GM12878 (cell line): ENCODE results near the gene RAPGEF1. TPM values are rescaled to one million over a fixed set of nuclear protein-coding genes. Genes with fewer than 3 reads are reported as not detected.

Experiments used
- BCL11A ChIP-seq: IDR thresholded peaks from 2 replicates; pipeline ENCODE4 v1.6.1; 2011; ENCODE audit warnings: low read depth, low read length
- EED ChIP-seq: sonication (generic); IDR thresholded peaks from 2 replicates; pipeline ENCODE4 v1.6.1; 2016; ENCODE audit warnings: antibody characterized with exemption, low read depth
- GABPA ChIP-seq: IDR thresholded peaks from 2 replicates; pipeline ENCODE4 v1.6.1; 2014; ENCODE audit warnings: antibody characterized with exemption, low read depth, mild to moderate bottlenecking, inconsistent platforms
- HCFC1 ChIP-seq: fragments of 150-350 bp; IDR thresholded peaks from 2 replicates; pipeline ENCODE4 v1.6.1; 2014; ENCODE audit warnings: low read length
- JUNB ChIP-seq: IDR thresholded peaks from 2 replicates; pipeline ENCODE4 v1.6.1; 2016; ENCODE audit warnings: antibody characterized with exemption, mild to moderate bottlenecking
- JUND ChIP-seq: IDR thresholded peaks from 2 replicates; pipeline ENCODE4 v1.6.1; 2012; ENCODE audit warnings: low read depth, mild to moderate bottlenecking, low read length, improper control_type of control experiment, moderate library complexity
- MTA3 ChIP-seq: IDR thresholded peaks from 2 replicates; pipeline ENCODE4 v1.6.1; 2012; ENCODE audit warnings: low read length, inconsistent platforms, borderline replicate concordance
- NBN ChIP-seq: fragments of 450-650 bp; IDR thresholded peaks from 2 replicates; pipeline ENCODE4 v1.6.1; 2016
- PAX5 ChIP-seq: IDR thresholded peaks from 2 replicates; pipeline ENCODE4 v1.6.1; 2011; ENCODE audit warnings: low read depth, low read length, borderline replicate concordance
- PAX8 ChIP-seq: fragments of 450-650 bp; IDR thresholded peaks from 2 replicates; pipeline ENCODE4 v1.6.1; 2017; ENCODE audit warnings: mild to moderate bottlenecking, moderate library complexity
- POLR2AphosphoS5 ChIP-seq: IDR thresholded peaks from 2 replicates; pipeline ENCODE4 v1.6.1; 2011; ENCODE audit warnings: mild to moderate bottlenecking, low read length, inconsistent platforms
- SMAD5 ChIP-seq: IDR thresholded peaks from 2 replicates; pipeline ENCODE4 v1.6.1; 2016; ENCODE audit warnings: antibody characterized with exemption, low read depth
- SP1 ChIP-seq: IDR thresholded peaks from one replicate; pipeline ENCODE4 v1.6.1; 2011; ENCODE audit warnings: low read depth, low read length
- SREBF2 ChIP-seq: IDR thresholded peaks from 2 replicates; pipeline ENCODE4 v1.6.1; 2012; ENCODE audit warnings: mild to moderate bottlenecking, low read length
- STAT3 ChIP-seq: IDR thresholded peaks from 2 replicates; pipeline ENCODE4 v1.6.1; 2011; ENCODE audit warnings: low read depth, low read length, improper control_type of control experiment
- TBL1XR1 ChIP-seq: IDR thresholded peaks from 2 replicates; pipeline ENCODE4 v1.6.1; 2012; ENCODE audit warnings: low read depth, low read length, improper control_type of control experiment
- polyA plus RNA-seq, 11 experiments: library from polyadenylated mRNA; depleted of rRNA in 4 of 11; unstranded in 6 of 11; stranded (reverse) in 5 of 11; fragments of >200 nt; fragmentation: Nextera tagmentation in 4 of 11; fragmentation: Illumina TruSeq in 1 of 11; extraction: Ambion mirVana in 4 of 11; extraction: Trizol in 1 of 11; gene quantifications; 1 replicate in 1 of 11; 2 replicates in 10 of 11; pipeline versions ENCODE4 v1.2.1 to v1.2.3, GENCODE V29; 2011 to 2016; ENCODE audit warnings: inconsistent platforms in 2 of 11, missing spikeins in 2 of 11, low read depth in 1 of 11
- total RNA-seq, 4 experiments: library from RNA; depleted of rRNA in 3 of 4; stranded (reverse); fragments of >200 nt in 3 of 4; fragmentation: Illumina TruSeq in 1 of 4; extraction: Trizol in 1 of 4; gene quantifications; 2 replicates each; pipeline versions ENCODE4 v1.2.1 to v1.2.3, GENCODE V29; 2013 to 2021
- TF ChIP-seq, protein P1 (sequence below): fragments of 450-650 bp; IDR thresholded peaks from 2 replicates; pipeline ENCODE4 v1.6.1; 2018; ENCODE audit warnings: mild to moderate bottlenecking, low read depth, moderate library complexity; ENCODE audit not compliant: partially characterized antibody
- TF ChIP-seq, protein P2 (sequence below): IDR thresholded peaks from 2 replicates; pipeline ENCODE4 v1.6.1; 2012; ENCODE audit warnings: low read length, inconsistent platforms
- TF ChIP-seq, protein P3 (sequence below): IDR thresholded peaks from 2 replicates; pipeline ENCODE4 v1.6.1; 2012; ENCODE audit warnings: improper control_type of control experiment, low read depth, low read length; ENCODE audit not compliant: insufficient replicate concordance
- TF ChIP-seq, protein P4 (sequence below): fragments of 450-650 bp; IDR thresholded peaks from 2 replicates; pipeline ENCODE4 v1.6.1; 2017; ENCODE audit warnings: low read depth, mild to moderate bottlenecking, moderate library complexity

The RAPGEF1 gene
- total and polyA plus RNA-seq, 10 of the 15 experiments (the other 5 are each of a cell fraction or from before 2014, with no cell fraction given), result 0.42 to 113 (median 45.9) TPM

DNA sequence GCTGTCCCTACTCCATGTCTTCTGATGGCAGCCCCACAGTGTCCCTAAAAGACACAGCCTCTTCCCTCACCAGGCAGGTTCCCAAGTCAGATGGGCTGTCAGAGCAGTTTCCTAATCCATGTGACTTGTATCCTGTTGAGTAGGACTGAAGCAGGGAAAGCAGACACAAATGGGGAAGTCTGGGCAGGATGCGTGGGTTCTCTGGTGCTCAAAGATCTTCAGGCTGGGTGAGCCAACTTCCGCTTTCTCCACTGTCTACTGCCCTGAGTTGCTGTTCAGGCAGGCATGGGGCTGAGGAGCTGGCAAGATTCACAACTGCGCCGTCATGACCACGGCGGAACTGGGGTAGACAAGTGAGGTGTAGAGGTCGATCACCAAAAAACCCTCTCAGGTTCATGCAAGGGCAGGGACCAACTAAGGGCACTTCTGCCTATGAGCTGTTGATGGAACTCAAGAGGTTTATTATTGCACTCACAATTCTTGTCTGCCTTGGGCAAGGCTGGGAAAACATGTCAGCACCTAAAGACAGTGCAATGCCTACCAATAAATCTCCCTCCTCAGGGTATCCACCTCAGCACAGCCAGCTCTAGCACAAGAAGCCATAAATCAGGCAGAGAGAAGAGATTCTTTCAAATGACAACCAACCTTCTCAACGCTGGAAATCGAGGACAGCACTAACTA lies 83.4 kb downstream of the RAPGEF1 start (continued):
- TF ChIP-seq, protein P1, sequence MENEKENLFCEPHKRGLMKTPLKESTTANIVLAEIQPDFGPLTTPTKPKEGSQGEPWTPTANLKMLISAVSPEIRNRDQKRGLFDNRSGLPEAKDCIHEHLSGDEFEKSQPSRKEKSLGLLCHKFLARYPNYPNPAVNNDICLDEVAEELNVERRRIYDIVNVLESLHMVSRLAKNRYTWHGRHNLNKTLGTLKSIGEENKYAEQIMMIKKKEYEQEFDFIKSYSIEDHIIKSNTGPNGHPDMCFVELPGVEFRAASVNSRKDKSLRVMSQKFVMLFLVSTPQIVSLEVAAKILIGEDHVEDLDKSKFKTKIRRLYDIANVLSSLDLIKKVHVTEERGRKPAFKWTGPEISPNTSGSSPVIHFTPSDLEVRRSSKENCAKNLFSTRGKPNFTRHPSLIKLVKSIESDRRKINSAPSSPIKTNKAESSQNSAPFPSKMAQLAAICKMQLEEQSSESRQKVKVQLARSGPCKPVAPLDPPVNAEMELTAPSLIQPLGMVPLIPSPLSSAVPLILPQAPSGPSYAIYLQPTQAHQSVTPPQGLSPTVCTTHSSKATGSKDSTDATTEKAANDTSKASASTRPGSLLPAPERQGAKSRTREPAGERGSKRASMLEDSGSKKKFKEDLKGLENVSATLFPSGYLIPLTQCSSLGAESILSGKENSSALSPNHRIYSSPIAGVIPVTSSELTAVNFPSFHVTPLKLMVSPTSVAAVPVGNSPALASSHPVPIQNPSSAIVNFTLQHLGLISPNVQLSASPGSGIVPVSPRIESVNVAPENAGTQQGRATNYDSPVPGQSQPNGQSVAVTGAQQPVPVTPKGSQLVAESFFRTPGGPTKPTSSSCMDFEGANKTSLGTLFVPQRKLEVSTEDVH, result no peak
- no peak for TF ChIP-seq SREBF2
- TF ChIP-seq GABPA, result no peak
- no peak for TF ChIP-seq STAT3
- TF ChIP-seq PAX5, result peak; percentile 38; the same call in 1 of the 2 replicates
- TF ChIP-seq JUNB, result no peak
- no peak for TF ChIP-seq PAX8
- 0 out of 2 replicates have a peak, but pooled peaks have one; percentile 57 for TF ChIP-seq NBN
- TF ChIP-seq, protein P2, sequence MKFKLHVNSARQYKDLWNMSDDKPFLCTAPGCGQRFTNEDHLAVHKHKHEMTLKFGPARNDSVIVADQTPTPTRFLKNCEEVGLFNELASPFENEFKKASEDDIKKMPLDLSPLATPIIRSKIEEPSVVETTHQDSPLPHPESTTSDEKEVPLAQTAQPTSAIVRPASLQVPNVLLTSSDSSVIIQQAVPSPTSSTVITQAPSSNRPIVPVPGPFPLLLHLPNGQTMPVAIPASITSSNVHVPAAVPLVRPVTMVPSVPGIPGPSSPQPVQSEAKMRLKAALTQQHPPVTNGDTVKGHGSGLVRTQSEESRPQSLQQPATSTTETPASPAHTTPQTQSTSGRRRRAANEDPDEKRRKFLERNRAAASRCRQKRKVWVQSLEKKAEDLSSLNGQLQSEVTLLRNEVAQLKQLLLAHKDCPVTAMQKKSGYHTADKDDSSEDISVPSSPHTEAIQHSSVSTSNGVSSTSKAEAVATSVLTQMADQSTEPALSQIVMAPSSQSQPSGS, result no peak
- TF ChIP-seq, protein P3, sequence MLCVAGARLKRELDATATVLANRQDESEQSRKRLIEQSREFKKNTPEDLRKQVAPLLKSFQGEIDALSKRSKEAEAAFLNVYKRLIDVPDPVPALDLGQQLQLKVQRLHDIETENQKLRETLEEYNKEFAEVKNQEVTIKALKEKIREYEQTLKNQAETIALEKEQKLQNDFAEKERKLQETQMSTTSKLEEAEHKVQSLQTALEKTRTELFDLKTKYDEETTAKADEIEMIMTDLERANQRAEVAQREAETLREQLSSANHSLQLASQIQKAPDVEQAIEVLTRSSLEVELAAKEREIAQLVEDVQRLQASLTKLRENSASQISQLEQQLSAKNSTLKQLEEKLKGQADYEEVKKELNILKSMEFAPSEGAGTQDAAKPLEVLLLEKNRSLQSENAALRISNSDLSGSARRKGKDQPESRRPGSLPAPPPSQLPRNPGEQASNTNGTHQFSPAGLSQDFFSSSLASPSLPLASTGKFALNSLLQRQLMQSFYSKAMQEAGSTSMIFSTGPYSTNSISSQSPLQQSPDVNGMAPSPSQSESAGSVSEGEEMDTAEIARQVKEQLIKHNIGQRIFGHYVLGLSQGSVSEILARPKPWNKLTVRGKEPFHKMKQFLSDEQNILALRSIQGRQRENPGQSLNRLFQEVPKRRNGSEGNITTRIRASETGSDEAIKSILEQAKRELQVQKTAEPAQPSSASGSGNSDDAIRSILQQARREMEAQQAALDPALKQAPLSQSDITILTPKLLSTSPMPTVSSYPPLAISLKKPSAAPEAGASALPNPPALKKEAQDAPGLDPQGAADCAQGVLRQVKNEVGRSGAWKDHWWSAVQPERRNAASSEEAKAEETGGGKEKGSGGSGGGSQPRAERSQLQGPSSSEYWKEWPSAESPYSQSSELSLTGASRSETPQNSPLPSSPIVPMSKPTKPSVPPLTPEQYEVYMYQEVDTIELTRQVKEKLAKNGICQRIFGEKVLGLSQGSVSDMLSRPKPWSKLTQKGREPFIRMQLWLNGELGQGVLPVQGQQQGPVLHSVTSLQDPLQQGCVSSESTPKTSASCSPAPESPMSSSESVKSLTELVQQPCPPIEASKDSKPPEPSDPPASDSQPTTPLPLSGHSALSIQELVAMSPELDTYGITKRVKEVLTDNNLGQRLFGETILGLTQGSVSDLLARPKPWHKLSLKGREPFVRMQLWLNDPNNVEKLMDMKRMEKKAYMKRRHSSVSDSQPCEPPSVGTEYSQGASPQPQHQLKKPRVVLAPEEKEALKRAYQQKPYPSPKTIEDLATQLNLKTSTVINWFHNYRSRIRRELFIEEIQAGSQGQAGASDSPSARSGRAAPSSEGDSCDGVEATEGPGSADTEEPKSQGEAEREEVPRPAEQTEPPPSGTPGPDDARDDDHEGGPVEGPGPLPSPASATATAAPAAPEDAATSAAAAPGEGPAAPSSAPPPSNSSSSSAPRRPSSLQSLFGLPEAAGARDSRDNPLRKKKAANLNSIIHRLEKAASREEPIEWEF, result no peak
- TF ChIP-seq MTA3, result no peak; the same call in 1 of the 2 replicates
- TF ChIP-seq POLR2AphosphoS5, result no peak
- TF ChIP-seq SP1, result no peak
- no peak for TF ChIP-seq HCFC1
- TF ChIP-seq, protein P4, sequence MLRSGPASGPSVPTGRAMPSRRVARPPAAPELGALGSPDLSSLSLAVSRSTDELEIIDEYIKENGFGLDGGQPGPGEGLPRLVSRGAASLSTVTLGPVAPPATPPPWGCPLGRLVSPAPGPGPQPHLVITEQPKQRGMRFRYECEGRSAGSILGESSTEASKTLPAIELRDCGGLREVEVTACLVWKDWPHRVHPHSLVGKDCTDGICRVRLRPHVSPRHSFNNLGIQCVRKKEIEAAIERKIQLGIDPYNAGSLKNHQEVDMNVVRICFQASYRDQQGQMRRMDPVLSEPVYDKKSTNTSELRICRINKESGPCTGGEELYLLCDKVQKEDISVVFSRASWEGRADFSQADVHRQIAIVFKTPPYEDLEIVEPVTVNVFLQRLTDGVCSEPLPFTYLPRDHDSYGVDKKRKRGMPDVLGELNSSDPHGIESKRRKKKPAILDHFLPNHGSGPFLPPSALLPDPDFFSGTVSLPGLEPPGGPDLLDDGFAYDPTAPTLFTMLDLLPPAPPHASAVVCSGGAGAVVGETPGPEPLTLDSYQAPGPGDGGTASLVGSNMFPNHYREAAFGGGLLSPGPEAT, result peak; percentile 78
- peak; percentile 93 for TF ChIP-seq EED
- 0 out of 2 replicates have a peak, but pooled peaks have one; percentile 2 for TF ChIP-seq BCL11A
- no peak for TF ChIP-seq SMAD5
- TF ChIP-seq JUND, result no peak
- no peak for TF ChIP-seq TBL1XR1
